ENCODE data around the gene ARHGAP15. TPM values are rescaled to one million over a fixed set of nuclear protein-coding genes. Genes with fewer than 3 reads are reported as not detected.

ARHGAP15 gene
- total and polyA plus RNA-seq, 2 donors from 2014 or later: 5.7 to 23.1 TPM

DNA sequence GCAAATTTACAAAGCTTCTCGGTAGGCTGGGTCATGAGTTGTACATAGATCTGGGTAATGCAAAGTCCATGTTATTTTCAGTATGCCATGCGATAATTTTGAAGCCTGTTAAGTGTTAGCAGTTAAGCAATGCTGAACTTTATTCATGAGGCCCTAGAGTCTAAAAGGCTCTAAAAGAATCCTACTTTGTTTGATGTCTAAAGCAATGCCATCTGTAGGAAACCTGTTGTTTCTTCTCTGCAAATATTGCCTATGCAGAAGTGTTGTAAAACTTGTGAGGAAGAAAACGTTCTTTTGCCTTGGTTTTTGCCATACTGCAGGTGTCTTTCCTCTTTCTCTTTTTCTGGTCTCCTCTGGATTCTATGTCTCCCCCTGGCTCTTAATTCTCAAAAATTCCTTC is 9.1 kb downstream of the ARHGAP15 start:
- no peak for FAIRE-seq
- no peaks in the 10 kb centered on the region for H3K36me3 ChIP-seq (ENCODE audit: control insufficient read depth in 2 of 3, insufficient read depth in 3 of 3, low read length in 3 of 3)
- TF ChIP-seq, protein P1, sequence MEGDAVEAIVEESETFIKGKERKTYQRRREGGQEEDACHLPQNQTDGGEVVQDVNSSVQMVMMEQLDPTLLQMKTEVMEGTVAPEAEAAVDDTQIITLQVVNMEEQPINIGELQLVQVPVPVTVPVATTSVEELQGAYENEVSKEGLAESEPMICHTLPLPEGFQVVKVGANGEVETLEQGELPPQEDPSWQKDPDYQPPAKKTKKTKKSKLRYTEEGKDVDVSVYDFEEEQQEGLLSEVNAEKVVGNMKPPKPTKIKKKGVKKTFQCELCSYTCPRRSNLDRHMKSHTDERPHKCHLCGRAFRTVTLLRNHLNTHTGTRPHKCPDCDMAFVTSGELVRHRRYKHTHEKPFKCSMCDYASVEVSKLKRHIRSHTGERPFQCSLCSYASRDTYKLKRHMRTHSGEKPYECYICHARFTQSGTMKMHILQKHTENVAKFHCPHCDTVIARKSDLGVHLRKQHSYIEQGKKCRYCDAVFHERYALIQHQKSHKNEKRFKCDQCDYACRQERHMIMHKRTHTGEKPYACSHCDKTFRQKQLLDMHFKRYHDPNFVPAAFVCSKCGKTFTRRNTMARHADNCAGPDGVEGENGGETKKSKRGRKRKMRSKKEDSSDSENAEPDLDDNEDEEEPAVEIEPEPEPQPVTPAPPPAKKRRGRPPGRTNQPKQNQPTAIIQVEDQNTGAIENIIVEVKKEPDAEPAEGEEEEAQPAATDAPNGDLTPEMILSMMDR (IDR thresholded peaks at IDR 0.05; ENCODE audit: borderline replicate concordance, extremely low read depth, insufficient read depth): no peak
- H3K4me1 ChIP-seq (ENCODE audit: control insufficient read depth in 2 of 3, insufficient read depth in 2 of 3, low read depth in 1 of 3, low read length in 3 of 3): no peaks in the 10 kb centered on the region
- no peaks in the 10 kb centered on the region for H3K9me3 ChIP-seq (ENCODE audit: control insufficient read depth in 2 of 3, insufficient read depth in 1 of 3, low read length in 3 of 3)
- no peaks in the 10 kb centered on the region for H3K27me3 ChIP-seq (ENCODE audit: control insufficient read depth, insufficient read depth, low read length)
- H3K9ac ChIP-seq (ENCODE audit: low read length in 3 of 3): no peak overlapping the region
- intact Hi-C loops (cut with DNase I): no loop called here
- H3K27ac ChIP-seq (ENCODE audit: low read depth in 2 of 2, low read length in 2 of 2): no peak overlapping the region
- DNase-seq: no peak
- H3K4me3 ChIP-seq (ENCODE audit: low read length in 3 of 3): no peak overlapping the region

DNA sequence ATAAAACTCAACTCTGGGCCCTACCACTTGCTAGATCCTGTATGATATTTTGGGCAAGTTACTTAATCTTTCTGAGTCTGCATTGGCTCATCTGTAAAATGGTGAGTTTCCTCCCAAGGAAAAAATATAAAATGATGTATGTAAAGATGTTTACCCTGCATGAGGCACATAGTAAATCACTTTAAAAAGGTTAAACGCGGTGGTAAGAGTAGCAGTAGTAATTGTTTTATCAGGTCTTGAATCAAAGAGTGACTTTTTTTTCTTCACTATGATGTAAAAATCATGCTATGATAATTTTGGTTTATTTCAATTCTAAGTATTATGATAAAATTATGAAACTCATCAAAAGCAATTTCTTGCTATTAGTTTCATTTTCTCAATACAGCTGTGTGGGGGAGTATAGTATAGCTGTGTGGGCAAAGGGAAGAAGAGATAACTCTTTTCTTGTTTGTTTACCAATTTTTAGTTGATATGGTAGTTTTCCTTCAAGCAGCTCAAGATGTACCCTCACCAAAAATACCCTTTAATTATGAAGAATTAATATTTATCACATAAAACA is 10.7 kb downstream of the ARHGAP15 start:
- Histone ChIP-seq H3K9ac (ENCODE audit: low read length in 3 of 3) (no peak overlapping the region), H3K9me3 (ENCODE audit: control insufficient read depth in 2 of 3, insufficient read depth in 1 of 3, low read length in 3 of 3) (no peaks in the 10 kb centered on the region), H3K4me1 (ENCODE audit: control insufficient read depth in 2 of 3, insufficient read depth in 2 of 3, low read depth in 1 of 3, low read length in 3 of 3) (no peaks in the 10 kb centered on the region), H3K27ac (ENCODE audit: low read depth in 2 of 2, low read length in 2 of 2) (no peak overlapping the region), H3K4me3 (ENCODE audit: low read length in 3 of 3) (no peak overlapping the region), H3K36me3 (ENCODE audit: control insufficient read depth in 2 of 3, insufficient read depth in 3 of 3, low read length in 3 of 3) (no peaks in the 10 kb centered on the region), H3K27me3 (ENCODE audit: control insufficient read depth, insufficient read depth, low read length) (no peaks in the 10 kb centered on the region)
- FAIRE-seq: no peak
- no peak for DNase-seq
- TF ChIP-seq, protein P1 (IDR thresholded peaks at IDR 0.05; ENCODE audit: borderline replicate concordance, extremely low read depth, insufficient read depth): no peak
- intact Hi-C loops (cut with DNase I): no loop called here

DNA sequence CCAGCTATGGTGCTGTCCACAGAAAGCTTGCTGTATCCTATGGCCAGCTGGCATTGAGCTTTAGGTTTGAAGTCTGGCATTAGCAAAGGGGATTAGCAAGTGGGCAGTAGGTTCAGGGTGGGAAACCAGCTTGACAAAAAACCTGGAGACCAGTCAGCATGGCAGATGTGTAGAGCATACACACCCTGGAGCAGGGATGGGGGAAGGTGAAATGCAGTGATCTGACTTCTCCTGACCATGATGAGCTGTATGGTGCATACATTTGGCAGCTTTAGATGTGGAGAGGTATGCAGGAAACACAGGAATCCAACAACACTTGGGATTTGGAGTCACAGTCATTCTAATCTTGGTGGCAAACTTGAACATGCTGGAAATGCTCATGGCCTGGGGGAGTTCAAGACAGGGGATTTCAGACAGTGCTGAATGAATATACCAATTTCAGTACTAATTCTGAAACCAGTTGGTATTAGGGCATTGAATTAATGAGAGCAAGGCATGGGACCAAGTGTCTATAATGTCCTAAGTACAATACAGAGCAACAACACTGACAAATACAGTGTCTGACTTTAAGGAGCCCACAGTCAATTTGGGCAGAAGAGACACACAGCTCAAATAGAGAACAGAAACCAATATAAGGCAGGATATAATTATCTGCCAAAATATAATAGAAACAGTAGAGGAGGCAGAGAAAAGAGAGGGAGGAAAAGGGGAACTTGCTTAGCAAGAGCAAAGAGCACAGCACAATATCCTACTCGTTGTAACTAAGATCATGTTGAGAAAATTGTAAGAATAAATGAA is 11.8 kb downstream of the ARHGAP15 start:
- intact Hi-C loops (cut with DNase I): no loop called here

More for the DNA sequence above, 11.8 kb downstream of the ARHGAP15 start:
- H3K4me3 ChIP-seq (ENCODE audit: low read length in 3 of 3): no peak overlapping the region
- H3K36me3 ChIP-seq (ENCODE audit: control insufficient read depth in 2 of 3, insufficient read depth in 3 of 3, low read length in 3 of 3): no peaks in the 10 kb centered on the region
- H3K4me1 ChIP-seq (ENCODE audit: control insufficient read depth in 2 of 3, insufficient read depth in 2 of 3, low read depth in 1 of 3, low read length in 3 of 3): no peaks in the 10 kb centered on the region
- no peak for DNase-seq
- FAIRE-seq: no peak
- H3K27me3 ChIP-seq (ENCODE audit: control insufficient read depth, insufficient read depth, low read length): no peaks in the 10 kb centered on the region
- H3K27ac ChIP-seq (ENCODE audit: low read depth in 2 of 2, low read length in 2 of 2): no peak overlapping the region
- H3K9ac ChIP-seq (ENCODE audit: low read length in 3 of 3): no peak overlapping the region
- no peaks in the 10 kb centered on the region for H3K9me3 ChIP-seq (ENCODE audit: control insufficient read depth in 2 of 3, insufficient read depth in 1 of 3, low read length in 3 of 3)
- TF ChIP-seq, protein P1 (IDR thresholded peaks at IDR 0.05; ENCODE audit: borderline replicate concordance, extremely low read depth, insufficient read depth): no peak

Data from kidney (tissue), 14 donors.